Lower leg skin (tissue), 4 donors: ENCODE results near the gene RHOH. TPM values are rescaled to one million over a fixed set of nuclear protein-coding genes. Genes with fewer than 3 reads are reported as not detected.
"Not testable (repeated sequence)": the region's sequence is repeated elsewhere in the genome, so short reads cannot be mapped to it uniquely, and the experiment has no call there.

Experiments used
- DNase-seq, 2 donors: peaks; one replicate each; pipeline ENCODE4 v3.0.0-alpha.2; 2019; ENCODE audit warnings: low spot score in 2 of 2
- H3K4me3 ChIP-seq: fragments of 200-600 bp; sonication (generic); 2 replicates; pipeline ENCODE4 v1.5.1; 2017; ENCODE audit warnings: mild to moderate bottlenecking, low read depth; ENCODE audit not compliant: poor library complexity, severe bottlenecking
- POLR2A ChIP-seq, 2 donors: fragments of 450-650 bp; IDR thresholded peaks; one replicate each; pipeline ENCODE4 v1.6.1; 2016 to 2017; ENCODE audit warnings: antibody characterized with exemption in 2 of 2, mild to moderate bottlenecking in 1 of 2, moderate library complexity in 1 of 2
- WGBS, 2 donors: methylation state at CpG; one replicate each; pipeline ENCODE4 v1.1.5; 2018; 5-methylcytosine and 5-hydroxymethylcytosine counted together
- intact Hi-C: fragments of 100-400 bp; cut with DNase I; formaldehyde crosslinking; loops from one replicate; pipeline ENCODE4 v1.15.0; 2023; ENCODE audit warnings: low total_unique reads
- total RNA-seq, 4 donors: library from RNA; depleted of rRNA; stranded (reverse); fragments of >200 nt; gene quantifications; one replicate each; pipeline ENCODE4 v1.1.0, GENCODE V29; 2016
- TF ChIP-seq, protein P1 (sequence below), 3 donors: fragments of 450-650 bp; IDR thresholded peaks; one replicate each; pipeline ENCODE4 v1.5.1; 2016; ENCODE audit warnings: antibody characterized with exemption in 3 of 3, mild to moderate bottlenecking in 3 of 3, moderate library complexity in 2 of 3

Gene RHOH
- total RNA-seq, 4 donors from 2014 or later, result 1.5 to 3.4 (median 2.2) TPM; not detected in 1

- intact Hi-C loops, result no loop called here
- H3K4me3 ChIP-seq, result no peak overlapping the region
- WGBS, 2 donors, result 87 to 89% methylated on average over 3 of the region's 3 CpGs
- DNase-seq, result no peak
- TF ChIP-seq, protein P1, sequence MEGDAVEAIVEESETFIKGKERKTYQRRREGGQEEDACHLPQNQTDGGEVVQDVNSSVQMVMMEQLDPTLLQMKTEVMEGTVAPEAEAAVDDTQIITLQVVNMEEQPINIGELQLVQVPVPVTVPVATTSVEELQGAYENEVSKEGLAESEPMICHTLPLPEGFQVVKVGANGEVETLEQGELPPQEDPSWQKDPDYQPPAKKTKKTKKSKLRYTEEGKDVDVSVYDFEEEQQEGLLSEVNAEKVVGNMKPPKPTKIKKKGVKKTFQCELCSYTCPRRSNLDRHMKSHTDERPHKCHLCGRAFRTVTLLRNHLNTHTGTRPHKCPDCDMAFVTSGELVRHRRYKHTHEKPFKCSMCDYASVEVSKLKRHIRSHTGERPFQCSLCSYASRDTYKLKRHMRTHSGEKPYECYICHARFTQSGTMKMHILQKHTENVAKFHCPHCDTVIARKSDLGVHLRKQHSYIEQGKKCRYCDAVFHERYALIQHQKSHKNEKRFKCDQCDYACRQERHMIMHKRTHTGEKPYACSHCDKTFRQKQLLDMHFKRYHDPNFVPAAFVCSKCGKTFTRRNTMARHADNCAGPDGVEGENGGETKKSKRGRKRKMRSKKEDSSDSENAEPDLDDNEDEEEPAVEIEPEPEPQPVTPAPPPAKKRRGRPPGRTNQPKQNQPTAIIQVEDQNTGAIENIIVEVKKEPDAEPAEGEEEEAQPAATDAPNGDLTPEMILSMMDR (IDR thresholded peaks at IDR 0.05), result no peak
- TF ChIP-seq POLR2A (IDR thresholded peaks at IDR 0.05), result no peak
These were observed 78.4 kb downstream of the RHOH start for GRCh38 chr4:40275065-40275730.

DNA sequence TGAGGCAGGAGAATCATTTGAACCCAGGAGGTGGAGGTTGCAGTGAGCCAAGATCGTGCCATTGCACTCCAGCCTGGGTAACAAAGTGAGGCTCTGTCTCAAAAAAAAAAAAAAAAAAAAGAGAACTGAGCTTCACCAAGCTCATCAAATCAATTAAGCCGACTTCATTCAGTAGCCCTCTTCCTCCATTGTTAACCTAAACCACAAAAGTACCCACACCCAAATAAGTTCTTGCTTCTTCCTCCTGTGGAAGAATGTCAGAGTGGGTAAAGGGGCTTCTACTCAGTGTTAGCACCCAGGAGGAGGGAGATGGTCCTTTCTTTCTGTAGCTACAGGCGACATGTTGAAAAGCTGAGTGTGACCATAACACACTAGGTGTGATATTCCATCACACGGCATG lies 79.7 kb downstream of the RHOH start:
- intact Hi-C loops, result no loop called here
- TF ChIP-seq, protein P1 (IDR thresholded peaks at IDR 0.05), result no peak
- TF ChIP-seq POLR2A (IDR thresholded peaks at IDR 0.05), result no peak
- 83 to 92% methylated on average over 4 of the region's 4 CpGs for WGBS, 2 donors
- H3K4me3 ChIP-seq, result no peak overlapping the region
- DNase-seq, result no peak

DNA sequence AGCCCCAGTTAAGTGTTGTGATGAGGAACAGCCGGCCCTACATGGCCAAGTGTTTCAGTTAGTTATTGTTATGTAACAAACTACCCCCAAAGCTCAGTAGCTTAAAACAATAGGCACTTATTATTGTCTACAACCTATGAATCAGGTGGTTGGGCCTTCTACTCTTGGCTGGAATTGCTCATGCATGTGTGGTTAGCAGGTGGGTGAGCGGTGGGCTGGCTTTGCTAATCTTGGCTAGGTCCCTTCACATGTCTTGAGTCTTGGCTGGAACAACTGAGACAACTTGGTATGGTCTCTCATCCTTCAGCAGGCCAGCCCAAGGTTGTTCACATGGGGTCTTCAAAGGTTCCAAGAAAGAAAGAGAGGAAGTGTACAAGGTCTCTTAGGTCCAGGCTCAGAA lies 83.8 kb downstream of the RHOH start:
- intact Hi-C loops, result no loop called here
- 84 to 93% methylated on average over 2 of the region's 2 CpGs for WGBS, 2 donors
- DNase-seq, result no peak
- TF ChIP-seq POLR2A (IDR thresholded peaks at IDR 0.05), result no peak
- TF ChIP-seq, protein P1 (IDR thresholded peaks at IDR 0.05), result no peak
- H3K4me3 ChIP-seq, result no peak overlapping the region

- WGBS, 2 donors, result 85 to 86% methylated on average over 3 of the region's 3 CpGs
- intact Hi-C loops, result no loop called here
- no peak for DNase-seq
- TF ChIP-seq POLR2A (IDR thresholded peaks at IDR 0.05), result no peak
- TF ChIP-seq, protein P1 (IDR thresholded peaks at IDR 0.05), result no peak
- no peak overlapping the region for H3K4me3 ChIP-seq
These were observed 84.3 kb downstream of the RHOH start for GRCh38 chr4:40281099-40281498.

DNA sequence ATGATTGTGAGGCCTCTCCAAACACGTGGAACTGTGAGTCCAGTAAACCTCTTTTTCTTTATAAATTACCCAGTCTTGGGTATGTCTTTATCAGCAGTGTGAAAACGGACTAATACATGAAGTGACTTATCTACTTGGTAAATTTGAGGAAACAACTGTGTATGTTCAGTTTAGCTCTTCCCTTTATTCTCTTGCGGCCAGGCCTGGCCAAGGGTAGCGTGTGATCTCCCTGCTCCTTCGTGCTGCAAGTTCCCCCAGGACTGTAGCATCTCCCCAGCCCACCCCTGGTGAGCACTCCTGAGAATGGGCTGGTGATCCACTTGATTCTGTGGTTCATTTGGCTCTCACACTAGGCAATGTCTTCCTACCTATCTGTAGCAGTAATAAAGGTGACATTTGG lies 85.1 kb downstream of the RHOH start:
- DNase-seq, result no peak
- TF ChIP-seq, protein P1 (IDR thresholded peaks at IDR 0.05), result no peak
- no peak for TF ChIP-seq POLR2A (IDR thresholded peaks at IDR 0.05)
- WGBS, 2 donors, result 79 to 90% methylated on average over 5 of the region's 5 CpGs
- no peak overlapping the region for H3K4me3 ChIP-seq
- intact Hi-C loops, result no loop called here

DNA sequence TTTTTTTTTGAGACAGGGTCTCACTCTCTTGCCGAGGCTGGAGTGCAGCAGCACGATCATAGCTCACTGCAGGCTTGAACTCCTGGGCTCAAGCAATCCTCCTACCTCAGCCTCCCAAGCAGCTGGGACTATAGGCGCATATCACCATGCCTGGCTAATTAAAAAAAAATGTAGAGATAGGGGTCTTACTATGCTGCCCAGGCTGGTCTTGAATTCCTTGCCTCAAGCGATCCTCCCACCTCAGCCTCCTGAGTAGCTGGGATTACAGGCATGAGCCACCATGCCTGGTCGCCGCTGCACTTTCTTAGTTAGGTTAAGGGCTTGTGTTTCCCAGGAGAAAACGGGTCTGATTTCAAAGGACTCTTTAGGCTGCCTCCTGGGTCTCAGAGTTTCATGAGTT lies 86.0 kb downstream of the RHOH start:
- intact Hi-C loops, result not testable (repeated sequence)
- 88 to 90% methylated on average over 7 of the region's 7 CpGs for whole genome bisulfite sequencing, 2 donors

More for the DNA sequence above, 86.0 kb downstream of the RHOH start:
- DNase-seq, H3K4me3 ChIP-seq: not testable (repeated sequence)
